NCI-H345 (cell line): Measurements from ENCODE around the gene DYNC1H1.
"Not testable (repeated sequence)": the region's sequence is repeated elsewhere in the genome, so short reads cannot be mapped to it uniquely, and the experiment has no call there.

Experiments used
- DNase-seq: peaks from one replicate; lab custom pipeline; 2025; lab: John Stamatoyannopoulos, UW

Gene DYNC1H1

GRCh38 chr14:101963656-101964296 lies 597 bp upstream of the DYNC1H1 start:
- no peak for DNase-seq

- peak; percentile 70 for DNase-seq
Measured at GRCh38 chr14:101965181-101965544, 790 bp downstream of the DYNC1H1 start.

GRCh38 chr14:101965770-101966722 lies 1.7 kb downstream of the DYNC1H1 start:
- no peak for DNase-seq

GRCh38 chr14:101966742-101967141 lies 2.4 kb downstream of the DYNC1H1 start:
- no peak for DNase-seq

DNA sequence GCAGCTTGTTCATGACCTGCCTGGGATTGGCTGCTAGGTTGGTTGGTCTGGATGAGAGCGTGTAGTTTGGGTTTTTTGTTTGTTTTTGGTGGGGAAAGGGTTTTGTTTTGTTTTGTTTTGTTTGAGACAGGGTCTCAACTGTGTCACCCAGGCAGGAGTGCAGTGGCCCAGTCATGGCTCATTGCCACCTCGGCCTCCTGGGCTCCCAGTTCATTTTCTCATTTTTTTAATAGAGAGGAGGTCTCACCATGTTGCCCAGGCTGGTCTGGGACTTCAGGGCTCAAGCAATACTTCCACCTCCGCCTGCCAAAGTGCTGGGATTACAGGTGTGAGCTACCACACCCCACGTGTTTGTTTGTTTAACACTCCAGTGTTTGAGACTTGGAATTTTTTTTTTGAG lies 3.8 kb downstream of the DYNC1H1 start:
- no peak for DNase-seq

DNA sequence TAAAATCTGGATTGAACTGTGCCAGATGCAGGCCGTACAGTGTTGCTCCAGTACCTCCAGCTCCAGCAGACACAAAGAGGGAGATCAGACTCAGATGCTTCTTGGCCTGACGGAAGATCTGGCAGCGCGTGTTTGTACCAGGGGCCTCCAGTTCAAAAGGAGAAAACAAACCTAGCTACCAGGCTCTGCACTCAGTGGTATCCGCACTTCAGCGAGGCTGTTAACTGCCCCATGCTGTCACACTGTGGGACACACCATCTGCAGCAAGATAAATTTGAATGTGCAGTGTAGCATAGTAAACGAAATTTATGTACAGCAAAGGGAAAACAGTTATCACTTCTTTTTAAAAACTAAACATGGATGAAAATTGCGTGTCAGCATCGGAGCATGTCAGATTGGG lies 5.1 kb downstream of the DYNC1H1 start:
- no peak for DNase-seq

- no peak for DNase-seq
Measured at GRCh38 chr14:101970830-101971400, 6.5 kb downstream of the DYNC1H1 start.

DNA sequence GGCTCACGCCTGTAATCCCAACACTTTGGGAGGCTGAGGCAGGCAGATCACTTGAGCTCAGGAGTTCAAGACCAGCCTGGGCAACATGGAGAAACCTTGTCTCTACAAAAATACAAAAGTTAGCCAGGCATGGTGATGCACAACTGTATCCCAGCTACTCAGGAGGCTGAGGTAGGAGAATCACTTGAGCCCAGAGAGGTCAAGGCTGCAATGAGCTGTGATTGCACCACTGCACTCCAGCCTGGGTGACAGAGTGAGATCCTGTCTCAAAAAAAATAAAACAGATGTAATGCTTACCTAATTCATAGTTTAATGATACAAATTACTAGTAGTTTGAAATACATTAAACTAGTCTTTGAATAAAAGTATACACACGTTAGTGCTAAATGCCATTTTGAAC lies 7.1 kb downstream of the DYNC1H1 start:
- DNase-seq = not testable (repeated sequence)

GRCh38 chr14:101972126-101972866 lies 7.9 kb downstream of the DYNC1H1 start:
- no peak for DNase-seq

- no peak for DNase-seq
Measured at GRCh38 chr14:101973356-101973755, 9.0 kb downstream of the DYNC1H1 start.

GRCh38 chr14:101975231-101975630 lies 10.9 kb downstream of the DYNC1H1 start:
- DNase-seq = no peak

- no peak for DNase-seq
Measured at GRCh38 chr14:101977311-101978071, 13.1 kb downstream of the DYNC1H1 start.

- no peak for DNase-seq
Measured at GRCh38 chr14:101979666-101980065, 15.3 kb downstream of the DYNC1H1 start.

GRCh38 chr14:101980251-101980650 lies 15.9 kb downstream of the DYNC1H1 start:
- no peak for DNase-seq

- no peak for DNase-seq
Measured at GRCh38 chr14:101980700-101981099, 16.3 kb downstream of the DYNC1H1 start.

- DNase-seq = no peak
Measured at GRCh38 chr14:101982621-101983020, 18.2 kb downstream of the DYNC1H1 start.

GRCh38 chr14:101984831-101985230 lies 20.5 kb downstream of the DYNC1H1 start:
- not testable (repeated sequence) for DNase-seq

GRCh38 chr14:101985957-101986356 lies 21.6 kb downstream of the DYNC1H1 start:
- DNase-seq = no peak

GRCh38 chr14:101986953-101987352 lies 22.6 kb downstream of the DYNC1H1 start:
- DNase-seq = no peak

DNA sequence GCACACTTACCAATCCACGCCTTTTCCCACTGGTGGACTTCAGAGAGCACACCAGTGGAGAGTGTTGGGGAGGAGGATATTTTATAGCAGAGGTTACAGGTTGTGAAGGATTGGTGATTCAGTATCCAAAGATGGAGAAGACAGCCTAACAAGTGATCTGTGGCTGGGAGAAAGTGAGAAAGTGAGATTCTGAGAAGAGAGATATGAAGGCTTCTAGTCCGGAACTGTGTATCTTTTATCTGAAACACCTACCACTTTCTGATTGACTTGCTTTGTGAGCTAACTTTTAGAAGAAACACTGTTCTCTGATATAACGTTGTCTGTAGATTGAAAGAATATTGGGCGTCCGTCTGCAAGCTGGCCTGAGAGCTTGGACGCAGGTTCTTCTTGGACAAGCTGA lies 24.0 kb downstream of the DYNC1H1 start:
- no peak for DNase-seq

- no peak for DNase-seq
Measured at GRCh38 chr14:101991352-101991751, 27.0 kb downstream of the DYNC1H1 start.

GRCh38 chr14:101992708-101993107 lies 28.3 kb downstream of the DYNC1H1 start:
- no peak for DNase-seq
